SW 1271 (cell line): ENCODE data around the gene HSFX3.
"Not testable (repeated sequence)": the region's sequence is repeated elsewhere in the genome, so short reads cannot be mapped to it uniquely, and the experiment has no call there.

Experiments used
- DNase-seq, 2 experiments: peaks; one replicate each; lab custom pipeline; 2025; lab: John Stamatoyannopoulos, UW

Gene HSFX3

GRCh38 chrX:149545545-149546543 lies 3.9 kb downstream of the HSFX3 start:
- DNase-seq, result not testable (repeated sequence)

- no peak for DNase-seq
Observed at GRCh38 chrX:149541521-149542047, 8.1 kb downstream of the HSFX3 start.

- peak; percentile 89 to 93 for DNase-seq
Observed at GRCh38 chrX:149540621-149541520, 8.9 kb downstream of the HSFX3 start, which contains the start of gene EOLA1. TSS of gene EOLA1 (plus strand) at chrX:149541012. CDS start at chrX:149545631, 4,619 bp downstream.

GRCh38 chrX:149540131-149540620 lies 9.5 kb downstream of the HSFX3 start:
- peak; percentile 69 to 87 for DNase-seq

GRCh38 chrX:149539283-149540130 lies 10.2 kb downstream of the HSFX3 start:
- DNase-seq, result peak; percentile 69 to 89

GRCh38 chrX:149537474-149537873 lies 12.2 kb downstream of the HSFX3 start:
- DNase-seq, result not testable (repeated sequence)

GRCh38 chrX:149534926-149535602 lies 14.7 kb downstream of the HSFX3 start:
- DNase-seq, result not testable (repeated sequence)

GRCh38 chrX:149533999-149534398 lies 15.7 kb downstream of the HSFX3 start:
- not testable (repeated sequence) for DNase-seq

GRCh38 chrX:149532868-149533267 lies 16.9 kb downstream of the HSFX3 start:
- DNase-seq, result not testable (repeated sequence)

GRCh38 chrX:149531599-149531998 lies 18.1 kb downstream of the HSFX3 start:
- no peak for DNase-seq

- DNase-seq, result no peak
Observed at GRCh38 chrX:149528381-149528780, 21.3 kb downstream of the HSFX3 start.

GRCh38 chrX:149527705-149528104 lies 22.0 kb downstream of the HSFX3 start:
- DNase-seq, result peak in 1 of 2 experiments; percentile 47

- not testable (repeated sequence) for DNase-seq
Observed at GRCh38 chrX:149526318-149527033, 23.2 kb downstream of the HSFX3 start.

GRCh38 chrX:149525903-149526302 lies 23.8 kb downstream of the HSFX3 start:
- DNase-seq, result not testable (repeated sequence)

- DNase-seq, result not testable (repeated sequence)
Observed at GRCh38 chrX:149525389-149525788, 24.3 kb downstream of the HSFX3 start.

- DNase-seq, result no peak
Observed at GRCh38 chrX:149522916-149523315, 26.8 kb downstream of the HSFX3 start.

GRCh38 chrX:149521438-149521837 lies 28.3 kb downstream of the HSFX3 start:
- DNase-seq, result no peak

GRCh38 chrX:149520636-149521277 lies 29.0 kb downstream of the HSFX3 start:
- DNase-seq, result not testable (repeated sequence)

- DNase-seq, result no peak
Observed at GRCh38 chrX:149518236-149518635, 31.5 kb downstream of the HSFX3 start.
